Large intestine (tissue), 3 donors: ENCODE results near the gene IL19. TPM values are rescaled to one million over a fixed set of nuclear protein-coding genes. Genes with fewer than 3 reads are reported as not detected.

Experiments used
- DNase-seq, 2 donors: peaks; one replicate each; pipeline versions ENCODE4 v3.0.0 to v3.0.0-alpha.2; 2013
- H3K27ac ChIP-seq: one replicate; pipeline ENCODE4 v1.5.1; 2013; ENCODE audit warnings: low read length
- H3K27me3 ChIP-seq: 2 replicates; pipeline ENCODE4 v1.6.1; 2013; ENCODE audit warnings: low read length; ENCODE audit not compliant: control insufficient read depth, insufficient read depth
- H3K36me3 ChIP-seq: 2 replicates; pipeline ENCODE4 v1.6.1; 2013; ENCODE audit warnings: low read length; ENCODE audit not compliant: control insufficient read depth, insufficient read depth
- H3K4me1 ChIP-seq: one replicate; pipeline ENCODE4 v1.6.1; 2013; ENCODE audit warnings: low read length; ENCODE audit not compliant: control insufficient read depth, insufficient read depth
- H3K4me3 ChIP-seq: one replicate; pipeline ENCODE4 v1.5.1; 2013; ENCODE audit warnings: low read length
- H3K9me3 ChIP-seq: one replicate; pipeline ENCODE4 v1.6.1; 2013; ENCODE audit warnings: mild to moderate bottlenecking, low read depth, low read length, moderate library complexity; ENCODE audit not compliant: control insufficient read depth
- WGBS: methylation state at CpG from one replicate; pipeline ENCODE4 v1.1.5; 2013; ENCODE audit warnings: low lambda C conversion rate; ENCODE audit not compliant: insufficient coverage; 5-methylcytosine and 5-hydroxymethylcytosine counted together
- polyA plus RNA-seq: library from polyadenylated mRNA; unstranded; fragments of 120-200 nt; gene quantifications from one replicate; pipeline ENCODE4 v1.2.1, GENCODE V29; 2013

IL19 gene
- polyA plus RNA-seq, 1 donor = not detected

DNA sequence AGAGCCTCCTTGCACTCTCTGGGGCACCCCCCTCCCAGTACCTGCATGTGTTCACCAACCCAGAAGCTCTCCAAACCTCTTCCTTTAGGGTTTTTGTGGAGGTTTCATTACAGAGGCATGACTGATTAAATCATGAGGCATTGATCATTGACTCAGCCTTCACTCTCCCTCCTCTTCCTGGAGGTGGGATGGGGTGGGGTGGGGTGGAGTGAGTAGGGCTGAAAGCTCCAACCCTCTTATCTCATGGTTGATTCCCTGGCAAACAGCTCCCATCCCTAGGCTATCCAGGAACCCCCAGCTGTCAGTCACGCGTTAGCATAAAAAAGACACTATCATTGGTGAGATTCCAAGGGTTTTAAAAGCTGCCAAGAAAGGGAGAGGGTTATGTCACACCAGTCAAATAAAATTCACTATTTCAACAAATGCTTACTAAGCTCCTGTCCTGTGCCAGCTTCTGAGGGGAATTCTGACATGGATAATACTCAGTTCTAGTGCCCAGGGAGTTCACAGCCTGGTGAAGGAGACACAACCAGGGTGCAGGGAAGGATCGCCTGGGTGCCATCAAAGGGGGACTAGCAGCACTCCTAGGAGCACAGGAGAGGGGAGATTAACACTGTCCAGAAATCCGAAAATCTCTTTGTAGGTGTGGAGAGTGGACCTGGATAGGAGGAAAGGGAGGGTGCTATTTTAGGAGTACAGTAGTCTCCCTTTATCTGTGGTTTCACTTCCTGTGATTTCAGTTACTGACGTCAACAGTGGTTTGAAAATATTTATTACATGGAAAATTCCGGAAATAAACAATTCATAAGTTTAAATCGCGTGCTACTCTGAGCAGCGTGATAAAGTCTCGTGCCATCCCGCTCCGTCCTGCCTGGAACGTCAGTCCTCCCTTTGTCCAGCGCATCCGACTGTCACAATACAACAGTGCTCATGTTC is 119.8 kb downstream of the IL19 start:
- peak in 1 of 2 donors; percentile 20 for DNase-seq
- WGBS = no CpG with 5 or more reads among the region's 15 CpGs
- Histone ChIP-seq H3K27ac (no peak overlapping the region), H3K9me3 (no peaks in the 10 kb centered on the region), H3K4me1 (no peaks in the 10 kb centered on the region), H3K4me3 (no peak overlapping the region), H3K27me3 (no peaks in the 10 kb centered on the region), H3K36me3 (no peaks in the 10 kb centered on the region)

DNA sequence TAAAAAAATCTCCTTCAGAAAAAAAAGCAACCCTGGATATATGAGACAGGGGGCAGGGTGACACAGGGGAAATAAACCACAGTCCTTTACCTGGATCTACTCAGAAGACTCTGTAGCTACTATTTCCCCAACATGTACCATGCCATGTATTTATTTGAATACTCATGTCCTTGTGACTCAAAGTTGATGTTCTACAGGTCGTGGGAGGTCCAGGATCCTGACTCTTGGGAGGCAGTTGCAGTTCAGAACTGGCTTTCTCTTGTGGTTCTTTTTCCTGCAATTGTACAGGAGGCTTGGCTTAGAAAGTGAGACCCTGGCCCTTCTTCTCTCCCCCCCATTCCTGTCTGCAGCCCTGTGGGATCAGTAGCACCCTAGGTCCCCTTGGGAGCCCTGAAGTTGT is 120.8 kb downstream of the IL19 start:
- Histone ChIP-seq H3K27ac (no peak overlapping the region), H3K4me3 (no peak overlapping the region), H3K9me3 (no peaks in the 10 kb centered on the region), H3K27me3 (no peaks in the 10 kb centered on the region), H3K4me1 (no peaks in the 10 kb centered on the region), H3K36me3 (no peaks in the 10 kb centered on the region)
- WGBS = no CpG with 5 or more reads among the region's 1 CpG
- no peak for DNase-seq

Other genes with a start within 250 kb of the IL19 start
- gene EIF2D, start 158.3 kb upstream of the IL19 start, polyA plus RNA-seq = 53.2 TPM
- 4.3 TPM for gene DYRK3, start 135.2 kb upstream of the IL19 start, polyA plus RNA-seq
- gene MAPKAPK2, start 85.9 kb upstream of the IL19 start, polyA plus RNA-seq = 79.6 TPM
- gene IL10, start 1.7 kb downstream of the IL19 start, polyA plus RNA-seq = 0.91 TPM
- gene IL20, start 94.8 kb downstream of the IL19 start, polyA plus RNA-seq = 0.06 TPM
- gene IL24, start 126.7 kb downstream of the IL19 start, polyA plus RNA-seq = 0.48 TPM
- 4.4 TPM for gene FCMR, start 151.2 kb downstream of the IL19 start, polyA plus RNA-seq
- 23.7 TPM for gene PIGR, start 175.7 kb downstream of the IL19 start, polyA plus RNA-seq
- 5.3 TPM for gene FCAMR, start 199.7 kb downstream of the IL19 start, polyA plus RNA-seq